Natural killer cell treated with Interleukin-12 subunit alpha and Interleukin-12 subunit beta and Interleukin-15 and Interleukin-18, amount 100 ng/mL, for 72 hours (primary cell): ENCODE data around the gene CNNM4. TPM values are rescaled to one million over a fixed set of nuclear protein-coding genes. Genes with fewer than 3 reads are reported as not detected.
"Not testable (repeated sequence)": the region's sequence is repeated elsewhere in the genome, so short reads cannot be mapped to it uniquely, and the experiment has no call there.

Source experiments
- ATAC-seq, 2 donors: fragments of 150-1000 bp; cut with Tn5 transposase in 1 of 2; sonication (Bioruptor Pico), chemical (Tn5 transposase) in 1 of 2; 2 replicates each; pipeline ENCODE4 v1.10.0; 2021
- DNase-seq: peaks from one replicate; pipeline ENCODE4 v3.0.0; 2022; ENCODE audit warnings: low spot score
- H3K27ac Mint-ChIP-seq, 2 donors: 1 replicate in 1 of 2; 2 replicates in 1 of 2; pipeline ENCODE4 v1.8.0; 2022; ENCODE audit warnings: mixed read lengths in 2 of 2, mild to moderate bottlenecking in 1 of 2, moderate library complexity in 1 of 2
- H3K27me3 Mint-ChIP-seq, 2 donors: 1 replicate in 1 of 2; 2 replicates in 1 of 2; pipeline ENCODE4 v1.8.0; 2022; ENCODE audit warnings: mixed read lengths in 2 of 2
- H3K36me3 Mint-ChIP-seq: one replicate; pipeline ENCODE4 v1.8.0; 2022; ENCODE audit warnings: mixed read lengths
- H3K4me1 Mint-ChIP-seq, 2 donors: 1 replicate in 1 of 2; 2 replicates in 1 of 2; pipeline ENCODE4 v1.8.0; 2022; ENCODE audit warnings: low read depth in 2 of 2, mixed read lengths in 2 of 2, mild to moderate bottlenecking in 1 of 2
- H3K4me3 Mint-ChIP-seq: one replicate; pipeline ENCODE4 v1.8.0; 2022; ENCODE audit warnings: mixed read lengths
- H3K9me3 Mint-ChIP-seq: 2 replicates; pipeline ENCODE4 v1.8.0; 2022; ENCODE audit warnings: mixed read lengths
- total RNA-seq, 2 donors: library from RNA; stranded (reverse); gene quantifications; one replicate each; pipeline ENCODE4 v1.2.3, GENCODE V29; 2022

Gene CNNM4
- total RNA-seq, 2 donors from 2014 or later, result 7.3 to 8.4 TPM

- Mint-ChIP-seq H3K9me3 (no peaks in the 10 kb centered on the region), H3K4me1 (peaks cover 0 to 2% of the 10 kb centered on the region in 2 donors), H3K4me3 (no peak overlapping the region), H3K36me3 (no peaks in the 10 kb centered on the region), H3K27ac (no peak overlapping the region), H3K27me3 (no peaks in the 10 kb centered on the region)
- peak in 1 of 2 donors; percentile 28 for ATAC-seq
- DNase-seq, result no peak
These were observed 28.5 kb downstream of the CNNM4 start for GRCh38 chr2:96789245-96789617.

GRCh38 chr2:96792772-96793749 lies 32.4 kb downstream of the CNNM4 start:
- no peak for DNase-seq
- Mint-ChIP-seq H3K27ac (no peak overlapping the region), H3K27me3 (no peaks in the 10 kb centered on the region), H3K4me1 (peaks cover 0 to 2% of the 10 kb centered on the region in 2 donors), H3K9me3 (no peaks in the 10 kb centered on the region), H3K36me3 (no peaks in the 10 kb centered on the region), H3K4me3 (no peak overlapping the region)
- peak; percentile 43 to 48 for ATAC-seq

GRCh38 chr2:96795076-96795475 lies 34.4 kb downstream of the CNNM4 start:
- DNase-seq (no peak), ATAC-seq (no peak)
- H3K27ac Mint-ChIP-seq, result no peak overlapping the region
- H3K4me1 Mint-ChIP-seq, result no peaks in the 10 kb centered on the region
- H3K9me3 Mint-ChIP-seq, result no peaks in the 10 kb centered on the region
- no peaks in the 10 kb centered on the region for H3K27me3 Mint-ChIP-seq
- H3K36me3 Mint-ChIP-seq, result no peaks in the 10 kb centered on the region
- no peak overlapping the region for H3K4me3 Mint-ChIP-seq

GRCh38 chr2:96796497-96796896 lies 35.8 kb downstream of the CNNM4 start:
- DNase-seq, H3K27ac Mint-ChIP-seq, ATAC-seq, H3K4me1 Mint-ChIP-seq, H3K4me3 Mint-ChIP-seq, H3K36me3 Mint-ChIP-seq, H3K27me3 Mint-ChIP-seq, H3K9me3 Mint-ChIP-seq: not testable (repeated sequence)

DNA sequence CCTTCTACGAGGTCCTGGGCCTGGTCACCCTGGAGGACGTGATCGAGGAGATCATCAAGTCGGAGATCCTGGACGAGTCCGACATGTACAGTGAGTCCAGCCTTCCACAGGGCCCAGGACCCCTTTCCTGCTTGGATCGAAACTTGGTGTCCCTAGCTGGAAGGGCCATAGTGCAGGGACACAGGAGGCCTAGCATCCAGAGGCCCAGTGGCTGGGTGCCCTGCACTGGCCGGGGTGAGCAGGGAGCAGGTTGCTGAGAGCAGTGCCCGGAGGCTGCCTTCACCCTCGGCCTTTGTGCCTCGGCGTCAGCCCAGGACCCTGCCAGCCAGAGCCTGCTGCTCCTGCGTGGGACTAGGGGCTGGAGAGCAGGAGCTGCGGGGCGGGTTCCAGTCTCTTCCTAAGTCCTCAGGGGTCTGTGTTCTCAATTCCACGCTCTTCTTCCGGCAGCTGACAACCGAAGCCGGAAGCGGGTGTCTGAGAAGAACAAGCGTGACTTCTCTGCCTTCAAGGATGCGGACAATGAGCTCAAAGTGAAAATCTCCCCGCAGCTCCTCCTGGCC lies 36.4 kb downstream of the CNNM4 start:
- no peak for ATAC-seq
- Mint-ChIP-seq H3K9me3 (no peaks in the 10 kb centered on the region), H3K4me1 (no peaks in the 10 kb centered on the region), H3K4me3 (no peak overlapping the region), H3K27me3 (no peaks in the 10 kb centered on the region), H3K36me3 (no peaks in the 10 kb centered on the region), H3K27ac (no peak overlapping the region)
- no peak for DNase-seq

DNA sequence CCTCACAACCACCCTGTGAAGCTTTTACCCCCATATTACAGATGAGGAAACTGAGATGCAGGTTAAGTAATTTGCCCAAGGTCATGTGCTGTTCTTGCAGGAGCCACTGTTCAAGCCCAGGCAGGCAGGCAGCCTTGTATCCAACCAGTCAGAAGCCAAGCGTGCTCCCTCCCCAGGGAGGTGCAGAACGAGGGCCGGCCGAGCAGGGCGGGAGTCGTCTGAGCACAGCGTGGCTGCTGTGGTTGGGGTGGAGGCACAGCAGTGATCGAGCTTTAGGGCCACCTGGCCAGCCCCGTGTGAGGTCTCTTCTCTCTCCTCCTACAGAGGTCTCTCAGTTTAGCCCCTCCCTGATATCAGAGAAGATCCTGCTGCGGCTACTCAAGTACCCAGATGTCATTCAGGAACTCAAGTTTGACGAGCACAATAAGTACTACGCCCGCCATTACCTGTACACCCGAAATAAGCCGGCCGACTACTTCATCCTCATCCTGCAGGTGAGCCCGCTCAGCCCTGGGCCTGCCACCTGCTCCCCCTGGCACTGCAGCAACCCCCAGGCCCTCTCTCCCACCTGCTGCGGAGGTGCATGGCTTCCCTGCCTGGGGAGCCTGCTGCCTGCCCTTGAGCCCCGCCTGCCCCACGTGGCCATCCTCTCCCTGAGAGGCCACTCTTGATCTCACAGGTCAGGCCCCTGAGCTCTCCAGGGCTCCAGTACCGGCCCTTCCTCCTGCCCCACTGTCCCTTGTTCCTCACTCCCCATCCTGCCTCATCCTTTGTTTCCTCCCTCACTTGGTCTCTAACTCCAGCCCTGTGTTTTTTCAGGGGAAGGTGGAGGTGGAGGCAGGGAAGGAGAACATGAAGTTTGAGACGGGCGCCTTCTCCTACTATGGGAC lies 38.3 kb downstream of the CNNM4 start:
- no peak overlapping the region for H3K4me3 Mint-ChIP-seq
- no peak overlapping the region for H3K27ac Mint-ChIP-seq
- H3K4me1 Mint-ChIP-seq, result no peaks in the 10 kb centered on the region
- ATAC-seq, result no peak
- DNase-seq, result no peak
- no peaks in the 10 kb centered on the region for H3K9me3 Mint-ChIP-seq
- no peaks in the 10 kb centered on the region for H3K27me3 Mint-ChIP-seq
- no peaks in the 10 kb centered on the region for H3K36me3 Mint-ChIP-seq

GRCh38 chr2:96799623-96799935 lies 38.9 kb downstream of the CNNM4 start:
- Mint-ChIP-seq H3K9me3 (no peaks in the 10 kb centered on the region), H3K4me1 (no peaks in the 10 kb centered on the region), H3K27ac (no peak overlapping the region), H3K27me3 (no peaks in the 10 kb centered on the region), H3K4me3 (no peak overlapping the region), H3K36me3 (no peaks in the 10 kb centered on the region)
- no peak for DNase-seq
- no peak for ATAC-seq

- DNase-seq, result no peak
- H3K4me3 Mint-ChIP-seq, result no peak overlapping the region
- H3K9me3 Mint-ChIP-seq, result no peaks in the 10 kb centered on the region
- H3K36me3 Mint-ChIP-seq, result no peaks in the 10 kb centered on the region
- peak; percentile 1 to 30 for ATAC-seq
- no peaks in the 10 kb centered on the region for H3K4me1 Mint-ChIP-seq
- no peak overlapping the region for H3K27ac Mint-ChIP-seq
- H3K27me3 Mint-ChIP-seq, result no peaks in the 10 kb centered on the region
These were observed 39.6 kb downstream of the CNNM4 start for GRCh38 chr2:96800061-96801004.

DNA sequence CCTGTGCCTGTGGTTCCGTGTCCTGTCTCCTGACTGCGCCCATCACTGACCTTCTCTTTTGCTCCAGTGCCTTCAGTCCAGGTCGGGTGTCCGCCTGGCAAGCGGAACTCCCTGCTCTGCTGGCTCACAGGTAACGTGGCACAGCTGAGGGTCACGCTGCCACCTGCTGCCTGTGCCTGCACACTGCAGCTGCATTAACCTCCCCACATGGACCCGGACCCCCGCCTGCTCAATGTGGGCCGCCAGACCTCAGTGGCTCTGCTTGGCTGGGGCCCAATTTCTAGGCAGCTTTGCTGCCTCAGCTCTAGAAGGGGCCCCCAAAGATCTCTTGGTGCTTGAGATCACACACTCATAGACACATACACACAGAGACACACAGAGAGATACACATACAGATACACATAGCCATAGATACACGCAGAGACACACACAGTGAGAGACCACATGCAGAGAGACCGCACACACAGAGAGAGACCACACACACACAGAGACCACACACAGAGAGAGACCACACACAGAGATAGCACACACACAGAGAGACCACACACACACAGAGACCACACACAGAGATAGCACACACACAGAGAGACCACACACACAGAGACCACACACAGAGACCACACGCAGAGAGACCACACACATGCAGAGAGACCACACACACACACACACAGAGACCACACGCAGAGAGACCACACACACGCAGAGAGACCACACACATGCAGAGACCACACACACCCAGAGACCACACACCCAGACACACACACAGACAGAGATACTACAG lies 40.5 kb downstream of the CNNM4 start:
- H3K9me3 Mint-ChIP-seq, result no peaks in the 10 kb centered on the region
- H3K27me3 Mint-ChIP-seq, result no peaks in the 10 kb centered on the region
- H3K4me1 Mint-ChIP-seq, result peaks cover under 1 to 2% of the 10 kb centered on the region in 2 donors
- no peak overlapping the region for H3K27ac Mint-ChIP-seq
- DNase-seq (peak; percentile 74), ATAC-seq (peak; percentile 82 to 86)
- H3K36me3 Mint-ChIP-seq, result no peaks in the 10 kb centered on the region
- no peak overlapping the region for H3K4me3 Mint-ChIP-seq

DNA sequence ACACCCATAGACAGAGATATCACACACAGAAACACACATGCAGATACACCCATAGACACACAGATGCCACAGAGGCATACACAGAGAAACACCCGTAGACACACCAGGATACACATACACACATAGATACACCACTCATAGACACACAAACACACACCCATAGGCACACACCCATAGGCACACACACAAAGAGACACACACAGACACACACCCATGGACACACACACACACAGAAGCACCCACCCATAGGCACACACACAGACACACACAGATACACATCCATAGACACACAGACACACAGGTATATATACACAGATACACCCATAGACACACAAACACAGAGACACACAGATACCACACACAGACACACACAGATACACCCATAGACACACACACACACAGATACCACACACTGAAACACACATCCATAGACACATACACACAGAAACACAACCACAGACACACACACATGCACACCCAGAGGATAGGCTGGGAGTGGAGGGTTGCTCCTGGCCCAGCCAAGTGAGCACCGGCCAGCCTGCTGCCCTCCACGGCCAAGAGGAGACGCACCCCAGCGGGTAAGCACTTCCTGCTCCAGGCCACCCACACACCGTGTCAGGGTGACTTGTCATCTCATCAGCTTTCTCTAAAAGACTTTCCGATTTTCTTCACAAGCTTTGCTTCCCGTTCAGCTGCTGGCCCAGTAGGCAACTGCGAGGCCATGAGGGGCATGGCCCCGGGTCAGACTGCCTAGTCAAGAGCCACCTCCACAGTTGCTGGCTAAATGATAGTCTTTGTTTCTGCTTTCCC lies 41.3 kb downstream of the CNNM4 start:
- Mint-ChIP-seq H3K27ac (no peak overlapping the region), H3K9me3 (no peaks in the 10 kb centered on the region), H3K4me1 (peaks cover 8 to 9% of the 10 kb centered on the region in 2 donors), H3K36me3 (no peaks in the 10 kb centered on the region), H3K27me3 (no peaks in the 10 kb centered on the region), H3K4me3 (no peak overlapping the region)
- DNase-seq (no peak), ATAC-seq (peak; percentile 63 to 73)

DNA sequence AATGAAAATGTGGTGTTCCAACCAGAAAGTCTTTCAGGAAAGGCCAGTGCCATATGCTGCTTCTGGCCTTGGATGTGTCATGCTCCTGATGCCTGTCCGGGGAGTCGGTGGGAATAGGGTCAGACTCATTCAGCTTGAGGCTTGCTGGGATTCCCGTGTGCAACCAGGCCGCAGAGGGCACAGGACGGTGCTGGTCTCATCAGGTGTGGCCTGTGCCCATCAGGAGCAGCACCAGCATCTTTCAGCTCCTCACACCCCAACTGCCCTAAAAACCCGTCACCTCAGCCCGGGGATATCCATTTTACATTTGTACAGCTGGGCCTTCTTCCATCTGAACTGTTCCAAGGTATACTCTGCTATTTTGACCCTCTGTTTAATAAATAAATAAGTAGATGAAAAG lies 42.0 kb downstream of the CNNM4 start:
- Mint-ChIP-seq H3K27ac (no peak overlapping the region), H3K36me3 (no peaks in the 10 kb centered on the region), H3K4me3 (no peak overlapping the region), H3K9me3 (no peaks in the 10 kb centered on the region), H3K4me1 (peaks cover 8 to 9% of the 10 kb centered on the region in 2 donors), H3K27me3 (no peaks in the 10 kb centered on the region)
- DNase-seq (no peak), ATAC-seq (no peak)

DNA sequence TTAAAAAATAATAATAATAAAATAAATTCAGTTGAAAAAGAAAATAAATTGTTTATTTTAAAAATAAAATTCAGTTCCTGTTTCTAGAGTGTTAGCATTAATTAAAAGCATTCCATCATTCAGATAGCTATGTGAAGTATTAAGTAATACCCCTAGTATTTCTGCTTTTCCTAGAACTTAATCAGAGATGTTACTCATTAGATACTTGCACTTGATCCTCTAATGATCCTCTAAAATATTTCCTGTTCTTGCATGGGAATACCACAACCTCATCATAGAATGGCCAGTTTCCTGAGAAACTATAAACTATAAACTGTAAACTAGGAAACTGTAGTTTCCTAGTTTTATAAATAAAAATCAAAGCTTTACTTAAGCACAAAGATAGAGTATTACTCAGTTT lies 44.3 kb downstream of the CNNM4 start:
- H3K36me3 Mint-ChIP-seq, result no peaks in the 10 kb centered on the region
- H3K9me3 Mint-ChIP-seq, result no peaks in the 10 kb centered on the region
- no peak for ATAC-seq
- no peak overlapping the region for H3K27ac Mint-ChIP-seq
- no peaks in the 10 kb centered on the region for H3K27me3 Mint-ChIP-seq
- DNase-seq, result no peak
- H3K4me3 Mint-ChIP-seq, result no peak overlapping the region
- peaks cover 8 to 9% of the 10 kb centered on the region in 2 donors for H3K4me1 Mint-ChIP-seq
